GM23248 (cell line): Measurements from ENCODE around the gene OLIG1.

Experiments used
- EZH2 ChIP-seq: fragments of 200-600 bp; sonication (generic); IDR thresholded peaks from 2 replicates; pipeline ENCODE4 v1.6.1; 2018; ENCODE audit warnings: antibody characterized with exemption, mild to moderate bottlenecking; ENCODE audit not compliant: insufficient read depth, poor library complexity, severe bottlenecking
- EZH2phosphoT487 ChIP-seq: fragments of 200-600 bp; sonication (generic); IDR thresholded peaks from 2 replicates; pipeline ENCODE4 v1.6.1; 2018; ENCODE audit warnings: antibody characterized with exemption, moderate library complexity, mild to moderate bottlenecking, low read depth; ENCODE audit not compliant: insufficient read depth

DNA sequence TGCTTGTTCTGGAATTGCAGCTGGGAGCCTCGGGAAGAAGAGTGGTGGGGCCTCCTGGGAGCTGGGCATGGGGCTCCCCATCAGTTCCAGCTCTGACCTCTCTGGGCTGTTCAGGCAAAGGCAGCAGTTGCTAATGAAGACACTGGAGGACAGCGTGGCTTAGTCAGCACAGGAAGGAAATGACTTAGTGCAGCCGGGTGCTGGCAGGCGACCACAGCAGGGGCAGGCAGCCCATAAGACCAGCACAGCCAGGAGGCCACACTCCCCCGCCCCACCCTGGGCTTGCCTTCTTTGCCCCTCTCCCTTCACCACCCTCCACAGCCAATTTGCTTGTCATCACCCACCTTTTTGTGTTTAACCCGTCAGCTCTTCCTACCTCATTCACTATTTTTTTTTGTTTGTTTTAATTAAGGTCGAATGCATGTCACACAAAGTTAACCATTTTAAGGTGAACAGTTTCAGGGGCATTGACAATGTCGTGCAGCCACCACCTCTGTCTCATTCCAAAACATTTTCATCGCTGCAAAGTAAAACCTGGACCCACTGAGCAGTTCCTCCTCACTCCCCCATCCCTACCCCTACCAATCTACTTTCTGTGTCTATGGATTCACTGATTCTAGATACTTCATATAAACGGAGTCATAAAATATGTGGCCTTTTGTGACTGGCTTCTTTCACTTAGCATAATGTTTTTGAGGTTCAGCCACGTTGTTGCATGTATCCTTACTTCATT is 33.3 kb upstream of the OLIG1 start:
- TF ChIP-seq EZH2 (no peak), EZH2phosphoT487 (no peak)
